Neural progenitor cell (in vitro differentiated cells): ENCODE data around the gene CEP295NL. TPM values are rescaled to one million over a fixed set of nuclear protein-coding genes. Genes with fewer than 3 reads are reported as not detected.

ENCODE experiments used
- DNase-seq: peaks from one replicate; pipeline ENCODE4 v3.0.0-alpha.2; 2016; ENCODE audit warnings: low spot score
- H2AFZ ChIP-seq: fragments of 200-600 bp; sonication (generic); replicated peaks from 2 replicates; pipeline ENCODE4 v1.6.1; 2016; ENCODE audit warnings: antibody characterized with exemption
- H3F3A ChIP-seq: fragments of 200-600 bp; sonication (generic); 2 replicates; pipeline ENCODE4 v1.6.1; 2016; ENCODE audit warnings: antibody characterized with exemption, low read depth
- H3K27ac ChIP-seq: fragments of 200-600 bp; sonication (generic); 2 replicates; pipeline ENCODE4 v1.5.1; 2016; ENCODE audit warnings: mild to moderate bottlenecking
- H3K27me3 ChIP-seq: fragments of 200-600 bp; sonication (generic); 2 replicates; pipeline ENCODE4 v1.6.1; 2016; ENCODE audit warnings: mild to moderate bottlenecking, moderate library complexity
- H3K36me3 ChIP-seq: fragments of 200-600 bp; sonication (generic); 2 replicates; pipeline ENCODE4 v1.5.1; 2016
- H3K4me1 ChIP-seq: fragments of 200-600 bp; sonication (generic); 2 replicates; pipeline ENCODE4 v1.6.1; 2016; ENCODE audit warnings: mixed run types
- H3K4me2 ChIP-seq: fragments of 200-600 bp; sonication (generic); 2 replicates; pipeline ENCODE4 v1.6.1; 2016
- H3K4me3 ChIP-seq: fragments of 200-600 bp; sonication (generic); 2 replicates; pipeline ENCODE4 v1.5.1; 2016
- H3K79me2 ChIP-seq: fragments of 200-600 bp; sonication (generic); 2 replicates; pipeline ENCODE4 v1.6.1; 2016; ENCODE audit warnings: low read depth
- H3K9ac ChIP-seq: fragments of 200-600 bp; sonication (generic); 2 replicates; pipeline ENCODE4 v1.6.1; 2016
- H3K9me3 ChIP-seq: fragments of 200-600 bp; sonication (generic); 2 replicates; pipeline ENCODE4 v1.5.1; 2016; ENCODE audit warnings: low read depth
- H4K20me1 ChIP-seq: fragments of 200-600 bp; sonication (generic); 2 replicates; pipeline ENCODE4 v1.6.1; 2016; ENCODE audit warnings: low read depth
- H3K27ac Mint-ChIP-seq: 3 replicates; pipeline ENCODE4 v1.8.0; 2021; ENCODE audit warnings: mixed read lengths
- H3K27me3 Mint-ChIP-seq: 2 replicates; pipeline ENCODE4 v1.8.0; 2022; ENCODE audit warnings: low read depth, mild to moderate bottlenecking, inconsistent platforms, moderate library complexity, mixed read lengths; ENCODE audit not compliant: insufficient read depth
- H3K36me3 Mint-ChIP-seq: 3 replicates; pipeline ENCODE4 v1.8.0; 2021; ENCODE audit warnings: mixed read lengths
- H3K4me1 Mint-ChIP-seq: 3 replicates; pipeline ENCODE4 v1.8.0; 2021; ENCODE audit warnings: mixed read lengths
- H3K4me3 Mint-ChIP-seq: 3 replicates; pipeline ENCODE4 v1.8.0; 2021; ENCODE audit warnings: mild to moderate bottlenecking, moderate library complexity, mixed read lengths
- H3K9me3 Mint-ChIP-seq: 3 replicates; pipeline ENCODE4 v1.8.0; 2020; ENCODE audit warnings: mixed read lengths
- EZH2 ChIP-seq: fragments of 200-600 bp; sonication (generic); IDR thresholded peaks from 2 replicates; pipeline ENCODE4 v1.6.1; 2017; ENCODE audit warnings: antibody characterized with exemption, mild to moderate bottlenecking, moderate library complexity
- EZH2phosphoT487 ChIP-seq: fragments of 200-600 bp; sonication (generic); IDR thresholded peaks from 2 replicates; pipeline ENCODE4 v1.6.1; 2017; ENCODE audit warnings: antibody characterized with exemption
- total RNA-seq: library from RNA; depleted of rRNA; stranded (reverse); fragments of >200 nt; gene quantifications from 2 replicates; pipeline ENCODE4 v1.2.3, GENCODE V29; 2015; ENCODE audit warnings: low replicate concordance
- TF ChIP-seq, protein P1 (sequence below): fragments of 200-600 bp; sonication (generic); IDR thresholded peaks from 2 replicates; pipeline ENCODE4 v1.5.1; 2017; ENCODE audit warnings: antibody characterized with exemption, mild to moderate bottlenecking

Gene CEP295NL
- total RNA-seq, 1 donor from 2014 or later: 0.39 TPM

GRCh38 chr17:78950870-78951269 lies 47.9 kb upstream of the CEP295NL start:
- H3K27me3 Mint-ChIP-seq: peaks cover 22% of the 10 kb centered on the region
- H3K27ac ChIP-seq: no peak overlapping the region
- no peak overlapping the region for H3K4me3 ChIP-seq
- no peaks in the 10 kb centered on the region for H3K9me3 ChIP-seq
- no peaks in the 10 kb centered on the region for H3K79me2 ChIP-seq
- peaks cover 57% of the 10 kb centered on the region for H3K4me1 Mint-ChIP-seq
- H3F3A ChIP-seq: no peaks in the 10 kb centered on the region
- no peak overlapping the region for H3K4me2 ChIP-seq
- peaks cover 4% of the 10 kb centered on the region for H3K36me3 Mint-ChIP-seq
- H3K4me1 ChIP-seq: peaks cover 4% of the 10 kb centered on the region
- H2AFZ ChIP-seq: no peak overlapping the region
- no peaks in the 10 kb centered on the region for H4K20me1 ChIP-seq
- H3K36me3 ChIP-seq: no peaks in the 10 kb centered on the region
- H3K27ac Mint-ChIP-seq: peak overlapping the region; percentile 42
- H3K27me3 ChIP-seq: no peaks in the 10 kb centered on the region
- DNase-seq: no peak
- H3K9me3 Mint-ChIP-seq: peaks cover 21% of the 10 kb centered on the region
- H3K9ac ChIP-seq: no peak overlapping the region
- H3K4me3 Mint-ChIP-seq: no peak overlapping the region
- TF ChIP-seq EZH2 (no peak), EZH2phosphoT487 (no peak)
- TF ChIP-seq, protein P1, sequence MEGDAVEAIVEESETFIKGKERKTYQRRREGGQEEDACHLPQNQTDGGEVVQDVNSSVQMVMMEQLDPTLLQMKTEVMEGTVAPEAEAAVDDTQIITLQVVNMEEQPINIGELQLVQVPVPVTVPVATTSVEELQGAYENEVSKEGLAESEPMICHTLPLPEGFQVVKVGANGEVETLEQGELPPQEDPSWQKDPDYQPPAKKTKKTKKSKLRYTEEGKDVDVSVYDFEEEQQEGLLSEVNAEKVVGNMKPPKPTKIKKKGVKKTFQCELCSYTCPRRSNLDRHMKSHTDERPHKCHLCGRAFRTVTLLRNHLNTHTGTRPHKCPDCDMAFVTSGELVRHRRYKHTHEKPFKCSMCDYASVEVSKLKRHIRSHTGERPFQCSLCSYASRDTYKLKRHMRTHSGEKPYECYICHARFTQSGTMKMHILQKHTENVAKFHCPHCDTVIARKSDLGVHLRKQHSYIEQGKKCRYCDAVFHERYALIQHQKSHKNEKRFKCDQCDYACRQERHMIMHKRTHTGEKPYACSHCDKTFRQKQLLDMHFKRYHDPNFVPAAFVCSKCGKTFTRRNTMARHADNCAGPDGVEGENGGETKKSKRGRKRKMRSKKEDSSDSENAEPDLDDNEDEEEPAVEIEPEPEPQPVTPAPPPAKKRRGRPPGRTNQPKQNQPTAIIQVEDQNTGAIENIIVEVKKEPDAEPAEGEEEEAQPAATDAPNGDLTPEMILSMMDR: no peak

DNA sequence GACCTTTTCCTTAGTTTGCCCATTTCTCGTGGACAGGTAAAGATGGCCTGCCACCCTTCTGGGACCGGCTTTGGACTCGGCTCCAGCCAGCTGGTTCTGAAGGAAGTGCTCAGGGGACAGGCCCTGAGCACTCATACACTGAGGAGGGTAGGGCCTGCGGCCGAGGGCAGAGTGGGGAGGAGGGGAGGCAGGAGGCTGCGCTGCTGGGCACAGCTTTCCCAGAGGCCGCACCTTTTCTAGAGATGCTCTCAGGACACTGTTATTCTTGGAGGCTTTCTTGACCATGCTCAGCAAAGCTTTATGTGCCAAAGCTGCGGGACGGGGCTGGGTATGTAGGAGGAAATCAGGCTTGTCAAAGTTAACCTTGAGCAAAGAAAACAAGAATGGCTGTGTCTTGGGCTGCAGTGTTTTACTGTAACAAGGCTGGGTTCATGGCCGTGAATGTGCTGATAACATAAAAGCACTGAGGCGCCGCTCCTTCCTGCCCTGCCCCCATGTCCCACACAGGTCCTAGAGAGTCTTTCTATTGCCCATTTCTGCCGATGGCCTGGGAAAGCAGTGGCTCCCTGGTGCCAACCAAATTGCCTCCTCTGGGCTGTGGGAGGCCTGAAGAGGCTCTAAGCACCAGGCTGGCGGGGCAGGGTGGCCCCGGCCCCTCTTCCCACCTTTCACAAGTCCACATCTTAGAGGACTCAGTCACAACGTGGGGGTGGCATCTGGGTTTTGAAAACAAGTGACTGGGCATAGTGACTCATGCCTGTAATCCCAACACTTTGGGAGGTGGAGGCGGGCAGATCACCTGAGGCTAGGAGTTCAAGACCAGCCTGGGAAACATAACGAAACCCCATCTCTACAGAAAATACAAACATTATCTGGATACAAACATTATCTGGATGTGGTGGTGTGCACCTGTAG lies 44.5 kb upstream of the CEP295NL start:
- no peak overlapping the region for H3K27ac ChIP-seq
- Mint-ChIP-seq H3K4me3 (no peak overlapping the region), H3K4me1 (peaks cover 27% of the 10 kb centered on the region), H3K27ac (peak overlapping the region; percentile 17), H3K27me3 (peaks cover 23% of the 10 kb centered on the region), H3K9me3 (peaks cover 20% of the 10 kb centered on the region), H3K36me3 (peaks cover 2% of the 10 kb centered on the region)
- H3K4me2 ChIP-seq: no peak overlapping the region
- no peak overlapping the region for H3K4me3 ChIP-seq
- no peak overlapping the region for H2AFZ ChIP-seq
- TF ChIP-seq, protein P1: no peak
- no peaks in the 10 kb centered on the region for H3F3A ChIP-seq
- H3K4me1 ChIP-seq: peaks cover 4% of the 10 kb centered on the region
- no peaks in the 10 kb centered on the region for H3K79me2 ChIP-seq
- H3K36me3 ChIP-seq: no peaks in the 10 kb centered on the region
- no peak for DNase-seq
- no peaks in the 10 kb centered on the region for H3K9me3 ChIP-seq
- H3K27me3 ChIP-seq: no peaks in the 10 kb centered on the region
- H3K9ac ChIP-seq: no peak overlapping the region
- no peaks in the 10 kb centered on the region for H4K20me1 ChIP-seq

- Mint-ChIP-seq H3K27ac (no peak overlapping the region), H3K4me3 (no peak overlapping the region), H3K36me3 (peaks cover 2% of the 10 kb centered on the region), H3K4me1 (peaks cover 19% of the 10 kb centered on the region), H3K27me3 (peaks cover 22% of the 10 kb centered on the region), H3K9me3 (peaks cover 18% of the 10 kb centered on the region)
- Histone ChIP-seq H3K4me2 (no peak overlapping the region), H3K27ac (no peak overlapping the region), H3K79me2 (no peaks in the 10 kb centered on the region), H3K27me3 (no peaks in the 10 kb centered on the region), H3K4me1 (no peaks in the 10 kb centered on the region), H4K20me1 (no peaks in the 10 kb centered on the region), H2AFZ (no peak overlapping the region), H3K9me3 (no peaks in the 10 kb centered on the region), H3K9ac (no peak overlapping the region), H3F3A (no peaks in the 10 kb centered on the region), H3K4me3 (no peak overlapping the region), H3K36me3 (no peaks in the 10 kb centered on the region)
- TF ChIP-seq EZH2phosphoT487 (no peak), EZH2 (no peak)
- TF ChIP-seq, protein P1: no peak
- DNase-seq: no peak
Measured at GRCh38 chr17:78946631-78947030, 43.6 kb upstream of the CEP295NL start.
